Measurements from ENCODE around the gene DUSP12.

DUSP12 gene

GRCh38 chr1:161791904-161792655 is 42.5 kb downstream of the DUSP12 start:
- H3K9ac ChIP-seq (ENCODE audit: low read length), result no peak overlapping the region
- no peaks in the 10 kb centered on the region for H3K27me3 ChIP-seq (ENCODE audit: control insufficient read depth, insufficient read depth, low read length)
- H3K9me3 ChIP-seq (ENCODE audit: control insufficient read depth, insufficient read depth, low read depth, low read length), result no peaks in the 10 kb centered on the region
- H3K36me3 ChIP-seq (ENCODE audit: control insufficient read depth, insufficient read depth, low read length), result peaks cover 8% of the 10 kb centered on the region; the same call in 1 of the 2 replicates
- no peaks in the 10 kb centered on the region for H3K4me1 ChIP-seq (ENCODE audit: control insufficient read depth, insufficient read depth, low read length)
- H3K27ac ChIP-seq (ENCODE audit: low read depth, low read length), result no peak overlapping the region
- no peak overlapping the region for H3K4me3 ChIP-seq (ENCODE audit: low read depth, low read length)

- H3K27me3 ChIP-seq (ENCODE audit: control insufficient read depth, insufficient read depth, low read length), result no peaks in the 10 kb centered on the region
- H3K4me1 ChIP-seq (ENCODE audit: control insufficient read depth, insufficient read depth, low read length), result no peaks in the 10 kb centered on the region
- H3K36me3 ChIP-seq (ENCODE audit: control insufficient read depth, insufficient read depth, low read length), result peaks cover 10% of the 10 kb centered on the region
- H3K9me3 ChIP-seq (ENCODE audit: control insufficient read depth, insufficient read depth, low read depth, low read length), result no peaks in the 10 kb centered on the region
- no peak overlapping the region for H3K27ac ChIP-seq (ENCODE audit: low read depth, low read length)
- H3K4me3 ChIP-seq (ENCODE audit: low read depth, low read length), result no peak overlapping the region
- no peak overlapping the region for H3K9ac ChIP-seq (ENCODE audit: low read length)
Measured at GRCh38 chr1:161792740-161793139, 43.2 kb downstream of the DUSP12 start.

- Histone ChIP-seq H3K4me1 (ENCODE audit: control insufficient read depth, insufficient read depth, low read length) (no peaks in the 10 kb centered on the region), H3K36me3 (ENCODE audit: control insufficient read depth, insufficient read depth, low read length) (peaks cover 4% of the 10 kb centered on the region; the same call in 1 of the 2 replicates), H3K9me3 (ENCODE audit: control insufficient read depth, insufficient read depth, low read depth, low read length) (no peaks in the 10 kb centered on the region), H3K4me3 (ENCODE audit: low read depth, low read length) (no peak overlapping the region), H3K9ac (ENCODE audit: low read length) (no peak overlapping the region), H3K27ac (ENCODE audit: low read depth, low read length) (no peak overlapping the region), H3K27me3 (ENCODE audit: control insufficient read depth, insufficient read depth, low read length) (no peaks in the 10 kb centered on the region)
Measured at GRCh38 chr1:161799792-161800191, 50.2 kb downstream of the DUSP12 start.

DNA sequence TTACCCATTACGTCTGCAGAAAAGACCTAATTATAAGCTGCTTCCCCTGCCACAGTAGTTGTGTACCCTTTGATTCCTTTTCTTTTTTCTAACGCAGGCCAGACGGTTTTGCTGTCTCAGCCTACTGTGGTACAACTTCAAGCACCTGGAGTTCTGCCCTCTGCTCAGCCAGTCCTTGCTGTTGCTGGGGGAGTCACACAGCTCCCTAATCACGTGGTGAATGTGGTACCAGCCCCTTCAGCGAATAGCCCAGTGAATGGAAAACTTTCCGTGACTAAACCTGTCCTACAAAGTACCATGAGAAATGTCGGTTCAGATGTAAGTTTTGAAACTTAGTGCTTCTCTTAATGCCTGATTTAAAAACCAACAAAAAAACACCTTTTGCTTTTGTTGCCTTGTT is 52.4 kb downstream of the DUSP12 start:
- no peaks in the 10 kb centered on the region for H3K27me3 ChIP-seq (ENCODE audit: control insufficient read depth, insufficient read depth, low read length)
- H3K36me3 ChIP-seq (ENCODE audit: control insufficient read depth, insufficient read depth, low read length), result peaks cover 4% of the 10 kb centered on the region; the same call in 1 of the 2 replicates
- H3K9me3 ChIP-seq (ENCODE audit: control insufficient read depth, insufficient read depth, low read depth, low read length), result no peaks in the 10 kb centered on the region
- H3K4me3 ChIP-seq (ENCODE audit: low read depth, low read length), result no peak overlapping the region
- no peak overlapping the region for H3K9ac ChIP-seq (ENCODE audit: low read length)
- no peak overlapping the region for H3K27ac ChIP-seq (ENCODE audit: low read depth, low read length)
- H3K4me1 ChIP-seq (ENCODE audit: control insufficient read depth, insufficient read depth, low read length), result no peaks in the 10 kb centered on the region

DNA sequence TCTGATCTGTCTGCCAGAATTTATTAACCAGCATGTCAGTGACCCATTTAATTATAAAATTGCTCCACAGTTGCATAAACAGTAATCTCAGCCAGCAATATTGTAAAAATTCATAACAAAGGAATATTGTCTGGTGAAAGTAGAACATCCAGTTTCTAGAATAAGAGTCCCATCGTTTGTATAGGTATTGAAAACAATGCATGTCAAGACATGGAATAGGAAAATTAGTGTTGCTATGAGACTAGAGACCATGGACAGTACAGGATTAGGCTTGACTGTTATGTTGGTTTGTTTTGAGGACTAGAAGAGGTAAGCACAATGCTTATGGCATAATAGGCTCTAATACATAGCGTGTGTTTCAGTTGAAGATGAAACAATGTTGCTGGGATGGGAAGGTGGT is 53.6 kb downstream of the DUSP12 start:
- no peaks in the 10 kb centered on the region for H3K4me1 ChIP-seq (ENCODE audit: control insufficient read depth, insufficient read depth, low read length)
- no peaks in the 10 kb centered on the region for H3K27me3 ChIP-seq (ENCODE audit: control insufficient read depth, insufficient read depth, low read length)
- no peak overlapping the region for H3K4me3 ChIP-seq (ENCODE audit: low read depth, low read length)
- H3K27ac ChIP-seq (ENCODE audit: low read depth, low read length), result no peak overlapping the region
- no peaks in the 10 kb centered on the region for H3K36me3 ChIP-seq (ENCODE audit: control insufficient read depth, insufficient read depth, low read length)
- no peaks in the 10 kb centered on the region for H3K9me3 ChIP-seq (ENCODE audit: control insufficient read depth, insufficient read depth, low read depth, low read length)
- no peak overlapping the region for H3K9ac ChIP-seq (ENCODE audit: low read length)

DNA sequence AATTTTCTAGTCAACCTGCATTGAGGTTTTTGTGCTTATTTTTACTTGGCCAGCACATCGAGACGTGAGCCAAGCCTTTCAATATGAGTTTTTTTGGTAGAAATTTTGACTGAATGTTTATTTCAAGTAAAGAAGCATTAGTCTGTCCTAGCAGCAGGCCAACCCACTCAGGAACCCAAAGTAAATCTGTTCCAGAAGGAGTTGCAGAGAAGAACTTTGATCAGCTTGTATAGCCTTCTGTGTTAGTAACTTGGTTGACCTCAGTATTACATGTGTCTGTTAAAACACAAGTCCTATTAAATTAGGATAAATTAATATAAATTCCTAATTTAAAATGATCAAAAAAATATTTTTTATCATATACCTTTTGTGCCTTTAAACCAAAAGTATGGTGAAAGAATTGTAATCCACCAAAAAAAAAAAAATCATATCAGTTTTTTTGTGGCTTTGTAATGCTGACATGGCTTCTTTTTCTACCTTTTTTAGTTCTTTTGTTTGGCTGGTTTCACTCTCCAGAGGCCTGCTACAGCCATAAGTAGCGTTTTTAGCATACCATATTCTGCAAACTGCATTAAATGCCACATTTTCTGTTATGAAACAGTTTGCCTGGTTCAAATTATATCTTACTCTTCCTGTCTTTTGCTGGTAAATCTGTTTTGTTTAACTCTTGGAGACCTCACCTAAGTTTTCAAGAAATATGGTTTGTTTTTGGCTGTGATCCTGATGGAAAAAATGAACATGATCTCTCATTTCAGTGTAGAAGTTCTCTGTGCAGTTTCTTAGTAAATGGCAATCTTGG is 56.0 kb downstream of the DUSP12 start:
- Histone ChIP-seq H3K36me3 (ENCODE audit: control insufficient read depth, insufficient read depth, low read length) (no peaks in the 10 kb centered on the region), H3K4me1 (ENCODE audit: control insufficient read depth, insufficient read depth, low read length) (no peaks in the 10 kb centered on the region), H3K27ac (ENCODE audit: low read depth, low read length) (no peak overlapping the region), H3K9me3 (ENCODE audit: control insufficient read depth, insufficient read depth, low read depth, low read length) (peaks cover 4% of the 10 kb centered on the region), H3K27me3 (ENCODE audit: control insufficient read depth, insufficient read depth, low read length) (no peaks in the 10 kb centered on the region), H3K9ac (ENCODE audit: low read length) (no peak overlapping the region), H3K4me3 (ENCODE audit: low read depth, low read length) (no peak overlapping the region)
